ENCODE data around the gene LHFPL2. TPM values are rescaled to one million over a fixed set of nuclear protein-coding genes. Genes with fewer than 3 reads are reported as not detected.
A peak's percentile ranks its signal among the peaks of the same experiment; 100 is the strongest.

Gene LHFPL2
- total RNA-seq, 2 donors from 2014 or later: 13.7 to 40.4 TPM

- Histone ChIP-seq H3K27me3 (replicated peaks; ENCODE audit: insufficient read depth) (no peaks in the 10 kb centered on the region), H3K4me3 (no peak overlapping the region), H3K4me1 (replicated peaks) (no peaks in the 10 kb centered on the region), H3K36me3 (no peaks in the 10 kb centered on the region), H3K27ac (no peak overlapping the region), H3K9me3 (no peaks in the 10 kb centered on the region)
- 83% methylated on average over 5 of the region's 5 CpGs for WGBS
- TF ChIP-seq CTCF (IDR thresholded peaks at IDR 0.05): no peak
- intact Hi-C loops (cut with DNase I): no loop called here
- DNase-seq (ENCODE audit: low spot score): no peak
Observed at GRCh38 chr5:78634229-78634628, 14.3 kb downstream of the LHFPL2 start.

DNA sequence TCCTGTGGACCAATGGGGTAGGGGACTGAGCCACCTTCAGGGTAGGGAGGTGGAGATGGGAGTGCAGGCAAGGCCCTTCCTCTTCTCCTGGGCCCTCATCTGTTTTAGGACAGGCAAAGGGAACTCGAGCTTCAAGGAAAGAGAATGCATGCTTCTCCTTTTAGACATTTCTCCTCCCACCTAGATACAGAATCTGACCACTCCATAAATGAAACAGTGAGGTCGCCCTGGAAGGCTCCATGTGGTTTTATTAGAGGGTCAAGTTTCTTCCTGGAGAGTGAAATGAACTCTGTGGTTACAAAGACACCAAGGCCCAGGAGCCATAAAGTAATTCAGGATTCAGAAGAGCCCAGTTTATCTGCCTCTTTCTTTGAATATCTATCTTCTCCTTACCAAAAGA lies 14.9 kb downstream of the LHFPL2 start:
- Histone ChIP-seq H3K9me3 (no peaks in the 10 kb centered on the region), H3K4me3 (no peak overlapping the region), H3K36me3 (no peaks in the 10 kb centered on the region), H3K27me3 (replicated peaks; ENCODE audit: insufficient read depth) (no peaks in the 10 kb centered on the region), H3K27ac (peak overlapping the region in 1 of 2 donors; percentile 45), H3K4me1 (replicated peaks) (no peaks in the 10 kb centered on the region)
- intact Hi-C loops (cut with DNase I): no loop called here
- DNase-seq (ENCODE audit: low spot score): no peak
- TF ChIP-seq POLR2AphosphoS5 (IDR thresholded peaks at IDR 0.05): peak; percentile 15
- TF ChIP-seq CTCF (IDR thresholded peaks at IDR 0.05): no peak
- no peak for TF ChIP-seq POLR2A (IDR thresholded peaks at IDR 0.05)
- WGBS: 51% methylated on average over 2 of the region's 2 CpGs

DNA sequence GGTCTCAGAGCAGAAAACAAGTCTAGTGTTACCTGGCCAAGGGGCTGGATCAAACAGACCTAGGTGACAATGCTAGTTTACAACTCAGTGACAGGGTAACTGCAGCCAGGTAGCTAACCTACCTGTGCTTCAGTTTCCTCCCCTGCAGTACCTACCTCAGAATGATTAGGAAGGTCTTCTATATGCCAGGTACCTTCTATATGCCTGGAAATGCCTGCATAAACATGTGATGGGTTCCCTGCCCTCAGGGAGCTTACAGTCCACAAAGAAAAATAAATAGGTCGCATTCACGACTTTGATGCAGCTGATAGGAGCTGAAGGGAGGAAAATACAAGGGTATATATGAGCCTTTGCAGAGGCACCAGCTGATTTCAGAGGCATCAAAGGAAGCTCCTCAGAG lies 16.1 kb downstream of the LHFPL2 start:
- TF ChIP-seq POLR2A (IDR thresholded peaks at IDR 0.05) (no peak), CTCF (IDR thresholded peaks at IDR 0.05) (no peak), POLR2AphosphoS5 (IDR thresholded peaks at IDR 0.05) (no peak)
- H3K27ac ChIP-seq: no peak overlapping the region
- DNase-seq (ENCODE audit: low spot score): no peak
- no peaks in the 10 kb centered on the region for H3K27me3 ChIP-seq (replicated peaks; ENCODE audit: insufficient read depth)
- H3K36me3 ChIP-seq: no peaks in the 10 kb centered on the region
- intact Hi-C loops (cut with DNase I): no loop called here
- 96% methylated on average over 2 of the region's 2 CpGs for WGBS
- no peaks in the 10 kb centered on the region for H3K4me1 ChIP-seq (replicated peaks)
- no peaks in the 10 kb centered on the region for H3K9me3 ChIP-seq
- no peak overlapping the region for H3K4me3 ChIP-seq

GRCh38 chr5:78631931-78632330 lies 16.6 kb downstream of the LHFPL2 start:
- Histone ChIP-seq H3K27ac (no peak overlapping the region), H3K4me1 (replicated peaks) (no peaks in the 10 kb centered on the region), H3K9me3 (no peaks in the 10 kb centered on the region), H3K36me3 (no peaks in the 10 kb centered on the region), H3K27me3 (replicated peaks; ENCODE audit: insufficient read depth) (no peaks in the 10 kb centered on the region), H3K4me3 (no peak overlapping the region)
- WGBS: 93% methylated on average over 2 of the region's 2 CpGs
- DNase-seq (ENCODE audit: low spot score): no peak
- TF ChIP-seq CTCF (IDR thresholded peaks at IDR 0.05) (no peak), POLR2A (IDR thresholded peaks at IDR 0.05) (no peak), POLR2AphosphoS5 (IDR thresholded peaks at IDR 0.05) (no peak)
- intact Hi-C loops (cut with DNase I): no loop called here

- no peak for TF ChIP-seq POLR2A (IDR thresholded peaks at IDR 0.05)
- TF ChIP-seq POLR2AphosphoS5 (IDR thresholded peaks at IDR 0.05): no peak
- TF ChIP-seq CTCF (IDR thresholded peaks at IDR 0.05): no peak
- DNase-seq (ENCODE audit: low spot score): no peak
Observed at GRCh38 chr5:78630047-78630446, 18.5 kb downstream of the LHFPL2 start.

More at GRCh38 chr5:78630047-78630446, 18.5 kb downstream of the LHFPL2 start:
- H3K36me3 ChIP-seq: no peaks in the 10 kb centered on the region
- 67% methylated on average over 6 of the region's 6 CpGs for WGBS
- H3K9me3 ChIP-seq: no peaks in the 10 kb centered on the region
- H3K27me3 ChIP-seq (replicated peaks; ENCODE audit: insufficient read depth): no peaks in the 10 kb centered on the region
- H3K4me1 ChIP-seq (replicated peaks): no peaks in the 10 kb centered on the region
- H3K27ac ChIP-seq: no peak overlapping the region
- H3K4me3 ChIP-seq: no peak overlapping the region
- intact Hi-C loops (cut with DNase I): no loop called here

All from prostate gland (tissue), 2 donors.